K562 (cell line): ENCODE measurements around the gene CD46. TPM values are rescaled to one million over a fixed set of nuclear protein-coding genes. Genes with fewer than 3 reads are reported as not detected.

Source experiments
- DACH1 ChIP-seq: fragments of 450-650 bp; IDR thresholded peaks from 2 replicates; pipeline ENCODE4 v1.6.1; 2018; ENCODE audit not compliant: partially characterized antibody
- DMBX1 ChIP-seq: fragments of 250-450 bp; sonication (Bioruptor Pico); IDR thresholded peaks from 2 replicates; pipeline ENCODE4 v1.8.0; 2022; ENCODE audit warnings: inconsistent platforms, mild to moderate bottlenecking, moderate library complexity, borderline replicate concordance
- DNMT1 ChIP-seq: fragments of 450-650 bp; IDR thresholded peaks from 2 replicates; pipeline ENCODE4 v1.6.1; 2016; ENCODE audit warnings: antibody characterized with exemption, mild to moderate bottlenecking
- ERF ChIP-seq: fragments of 450-650 bp; formaldehyde crosslinking; IDR thresholded peaks from 2 replicates; pipeline ENCODE4 v1.4.0; 2020; ENCODE audit warnings: mild to moderate bottlenecking, mixed read lengths
- GTF2A2 ChIP-seq: IDR thresholded peaks from 2 replicates; pipeline ENCODE4 v1.6.1; 2016; ENCODE audit warnings: mild to moderate bottlenecking, missing genetic modification characterization, missing compliant biosample characterization
- KAT2B ChIP-seq: IDR thresholded peaks from one replicate; pipeline ENCODE4 v1.6.1; 2012; ENCODE audit warnings: low read depth, mild to moderate bottlenecking, control low read depth, inconsistent platforms, low read length, moderate library complexity
- MAZ ChIP-seq, 2 experiments: fragments of 450-650 bp in 1 of 2; sonication (generic) in 1 of 2; formaldehyde crosslinking; IDR thresholded peaks in 1 of 2; conservative IDR thresholded peaks in 1 of 2; 2 replicates each; pipeline versions ENCODE4 v1.4.0 to v1.5.0; 2020; ENCODE audit warnings: mild to moderate bottlenecking in 1 of 2, missing genetic modification reagents in 1 of 2
- NCOA6 ChIP-seq: fragments of 450-650 bp; IDR thresholded peaks from 2 replicates; pipeline ENCODE4 v1.6.1; 2017; ENCODE audit warnings: mild to moderate bottlenecking
- NR2C1 ChIP-seq, 2 experiments: fragments of 450-650 bp; IDR thresholded peaks; 2 replicates each; pipeline ENCODE4 v1.6.1; 2017; ENCODE audit warnings: mild to moderate bottlenecking in 2 of 2, antibody characterized with exemption in 1 of 2, inconsistent platforms in 1 of 2, missing compliant biosample characterization in 1 of 2, missing genetic modification characterization in 1 of 2
- RAD51 ChIP-seq: fragments of 450-650 bp; IDR thresholded peaks from 2 replicates; pipeline ENCODE4 v1.7.1; 2016; ENCODE audit warnings: low read depth, mild to moderate bottlenecking, borderline replicate concordance
- TEAD1 ChIP-seq, 2 experiments: fragments of 450-650 bp in 1 of 2; sonication (generic) in 1 of 2; formaldehyde crosslinking; IDR thresholded peaks; 2 replicates each; pipeline versions ENCODE4 v1.4.0 to v1.8.0; 2020 to 2022; ENCODE audit warnings: mild to moderate bottlenecking in 2 of 2, missing genetic modification reagents in 1 of 2
- TFE3 ChIP-seq: fragments of 450-650 bp; formaldehyde crosslinking; IDR thresholded peaks from 2 replicates; pipeline ENCODE4 v1.4.0; 2020; ENCODE audit warnings: mild to moderate bottlenecking, mixed read lengths
- ZNF586 ChIP-seq: fragments of 450-650 bp; formaldehyde crosslinking; conservative IDR thresholded peaks from 2 replicates; pipeline ENCODE4 v1.4.0; 2020; ENCODE audit warnings: mild to moderate bottlenecking, moderate library complexity
- ZNF707 ChIP-seq: fragments of 250-450 bp; sonication (Bioruptor Pico); conservative IDR thresholded peaks from 2 replicates; pipeline ENCODE4 v1.8.0; 2022; ENCODE audit warnings: inconsistent platforms, mild to moderate bottlenecking, moderate library complexity
- polyA plus RNA-seq, 8 experiments: library from polyadenylated mRNA; depleted of rRNA in 4 of 8; stranded (reverse) in 5 of 8; unstranded in 3 of 8; fragments of >200 nt; fragmentation: Nextera tagmentation in 2 of 8; fragmentation: Illumina TruSeq in 1 of 8; extraction: Ambion mirVana in 2 of 8; extraction: Trizol in 1 of 8; gene quantifications; 2 replicates each; pipeline versions ENCODE4 v1.2.1 to v1.2.3, GENCODE V29; 2011 to 2014; ENCODE audit warnings: inconsistent platforms in 1 of 8, missing spikeins in 1 of 8
- total RNA-seq, 7 experiments: library from RNA; depleted of rRNA in 6 of 7; stranded (reverse); fragments of >200 nt in 6 of 7; fragmentation: Illumina TruSeq in 2 of 7; extraction: Trizol in 2 of 7; gene quantifications; 2 replicates each; pipeline versions ENCODE4 v1.2.1 to v1.2.3, GENCODE V29; 2011 to 2021; ENCODE audit warnings: low replicate concordance in 1 of 7
- TF ChIP-seq, protein P1 (sequence below): fragments of 450-650 bp; IDR thresholded peaks from 2 replicates; pipeline ENCODE4 v1.6.1; 2017; ENCODE audit warnings: antibody characterized with exemption, mild to moderate bottlenecking
- TF ChIP-seq, protein P2 (sequence below): fragments of 450-650 bp; IDR thresholded peaks from 2 replicates; pipeline ENCODE4 v1.6.1; 2016
- TF ChIP-seq, protein P3 (sequence below): sonication (generic); formaldehyde crosslinking; IDR thresholded peaks from 2 replicates; pipeline ENCODE4 v1.5.0; 2020; ENCODE audit warnings: missing genetic modification reagents

CD46 gene
- total and polyA plus RNA-seq, 9 of the 15 experiments (the other 6 are each of a cell fraction or from before 2014, with no cell fraction given) = 87.9 to 374 (median 156) TPM

GRCh38 chr1:207831517-207832327, 79.9 kb downstream of the CD46 start (continued):
- TF ChIP-seq, protein P1, sequence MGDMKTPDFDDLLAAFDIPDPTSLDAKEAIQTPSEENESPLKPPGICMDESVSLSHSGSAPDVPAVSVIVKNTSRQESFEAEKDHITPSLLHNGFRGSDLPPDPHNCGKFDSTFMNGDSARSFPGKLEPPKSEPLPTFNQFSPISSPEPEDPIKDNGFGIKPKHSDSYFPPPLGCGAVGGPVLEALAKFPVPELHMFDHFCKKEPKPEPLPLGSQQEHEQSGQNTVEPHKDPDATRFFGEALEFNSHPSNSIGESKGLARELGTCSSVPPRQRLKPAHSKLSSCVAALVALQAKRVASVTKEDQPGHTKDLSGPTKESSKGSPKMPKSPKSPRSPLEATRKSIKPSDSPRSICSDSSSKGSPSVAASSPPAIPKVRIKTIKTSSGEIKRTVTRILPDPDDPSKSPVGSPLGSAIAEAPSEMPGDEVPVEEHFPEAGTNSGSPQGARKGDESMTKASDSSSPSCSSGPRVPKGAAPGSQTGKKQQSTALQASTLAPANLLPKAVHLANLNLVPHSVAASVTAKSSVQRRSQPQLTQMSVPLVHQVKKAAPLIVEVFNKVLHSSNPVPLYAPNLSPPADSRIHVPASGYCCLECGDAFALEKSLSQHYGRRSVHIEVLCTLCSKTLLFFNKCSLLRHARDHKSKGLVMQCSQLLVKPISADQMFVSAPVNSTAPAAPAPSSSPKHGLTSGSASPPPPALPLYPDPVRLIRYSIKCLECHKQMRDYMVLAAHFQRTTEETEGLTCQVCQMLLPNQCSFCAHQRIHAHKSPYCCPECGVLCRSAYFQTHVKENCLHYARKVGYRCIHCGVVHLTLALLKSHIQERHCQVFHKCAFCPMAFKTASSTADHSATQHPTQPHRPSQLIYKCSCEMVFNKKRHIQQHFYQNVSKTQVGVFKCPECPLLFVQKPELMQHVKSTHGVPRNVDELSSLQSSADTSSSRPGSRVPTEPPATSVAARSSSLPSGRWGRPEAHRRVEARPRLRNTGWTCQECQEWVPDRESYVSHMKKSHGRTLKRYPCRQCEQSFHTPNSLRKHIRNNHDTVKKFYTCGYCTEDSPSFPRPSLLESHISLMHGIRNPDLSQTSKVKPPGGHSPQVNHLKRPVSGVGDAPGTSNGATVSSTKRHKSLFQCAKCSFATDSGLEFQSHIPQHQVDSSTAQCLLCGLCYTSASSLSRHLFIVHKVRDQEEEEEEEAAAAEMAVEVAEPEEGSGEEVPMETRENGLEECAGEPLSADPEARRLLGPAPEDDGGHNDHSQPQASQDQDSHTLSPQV = peak; percentile 62; the same call in 1 of the 2 replicates
- TF ChIP-seq, protein P2, sequence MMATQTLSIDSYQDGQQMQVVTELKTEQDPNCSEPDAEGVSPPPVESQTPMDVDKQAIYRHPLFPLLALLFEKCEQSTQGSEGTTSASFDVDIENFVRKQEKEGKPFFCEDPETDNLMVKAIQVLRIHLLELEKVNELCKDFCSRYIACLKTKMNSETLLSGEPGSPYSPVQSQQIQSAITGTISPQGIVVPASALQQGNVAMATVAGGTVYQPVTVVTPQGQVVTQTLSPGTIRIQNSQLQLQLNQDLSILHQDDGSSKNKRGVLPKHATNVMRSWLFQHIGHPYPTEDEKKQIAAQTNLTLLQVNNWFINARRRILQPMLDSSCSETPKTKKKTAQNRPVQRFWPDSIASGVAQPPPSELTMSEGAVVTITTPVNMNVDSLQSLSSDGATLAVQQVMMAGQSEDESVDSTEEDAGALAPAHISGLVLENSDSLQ = peak; percentile 85
- TF ChIP-seq DMBX1 (CRISPR knock-in tag) (peak; percentile 69; the same call in 1 of the 2 replicates), DACH1 (no peak), GTF2A2 (tag) (no peak), ZNF707 (CRISPR knock-in tag) (0 out of 2 replicates have a peak, but pooled peaks have one; percentile 6), KAT2B (no peak), TEAD1 (CRISPR knock-in tag; IDR thresholded peaks at IDR 0.05) (peak in 1 of 2 experiments; percentile 24; a peak in 1 of 4 replicates), MAZ (CRISPR knock-in tag; conservative IDR thresholded peaks at IDR 0.05 in 1 of 2, IDR thresholded peaks at IDR 0.05 in 1 of 2) (0 out of 4 replicates have a peak, but pooled peaks of 1 of the 2 experiments have one; percentile 32), NCOA6 (no peak), NR2C1 (IDR thresholded peaks at IDR 0.05) (no peak; the same call in 1 of the 2 replicates), NR2C1 (tag; IDR thresholded peaks at IDR 0.05) (peak; percentile 88), RAD51 (peak; percentile 77), DNMT1 (no peak), ZNF586 (CRISPR knock-in tag) (no peak), TFE3 (CRISPR knock-in tag) (peak; percentile 34; the same call in 1 of the 2 replicates), ERF (CRISPR knock-in tag) (0 out of 2 replicates have a peak, but pooled peaks have one; percentile 55)
- TF ChIP-seq, protein P3, sequence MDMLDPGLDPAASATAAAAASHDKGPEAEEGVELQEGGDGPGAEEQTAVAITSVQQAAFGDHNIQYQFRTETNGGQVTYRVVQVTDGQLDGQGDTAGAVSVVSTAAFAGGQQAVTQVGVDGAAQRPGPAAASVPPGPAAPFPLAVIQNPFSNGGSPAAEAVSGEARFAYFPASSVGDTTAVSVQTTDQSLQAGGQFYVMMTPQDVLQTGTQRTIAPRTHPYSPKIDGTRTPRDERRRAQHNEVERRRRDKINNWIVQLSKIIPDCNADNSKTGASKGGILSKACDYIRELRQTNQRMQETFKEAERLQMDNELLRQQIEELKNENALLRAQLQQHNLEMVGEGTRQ = peak; percentile 71
